PFSK-1 (cell line): ENCODE data around the gene RASSF3.

Experiments used
- FOXP2 ChIP-seq: optimal IDR thresholded peaks from 2 replicates; pipeline ENCODE3; 2011; ENCODE audit warnings: borderline replicate concordance, control low read depth, inconsistent platforms; ENCODE audit not compliant: insufficient read depth; ENCODE audit errors: extremely low read length, extremely low read depth
- POLR2AphosphoS5 ChIP-seq: IDR thresholded peaks from 2 replicates; pipeline ENCODE4 v1.6.1; 2012; ENCODE audit warnings: low read depth, mild to moderate bottlenecking, control low read depth, low read length, moderate library complexity
- REST ChIP-seq, 2 experiments: IDR thresholded peaks; 2 replicates each; pipeline versions ENCODE4 v1.6.1 to v1.8.0; 2011 to 2012; ENCODE audit warnings: low read depth in 2 of 2, low read length in 2 of 2, control low read depth in 1 of 2, inconsistent platforms in 1 of 2, mild to moderate bottlenecking in 1 of 2, moderate library complexity in 1 of 2; ENCODE audit not compliant: insufficient read depth in 1 of 2
- SIN3A ChIP-seq: IDR thresholded peaks from 2 replicates; pipeline ENCODE4 v1.6.1; 2012; ENCODE audit warnings: mild to moderate bottlenecking, low read length, moderate library complexity, borderline replicate concordance; ENCODE audit not compliant: insufficient read depth
- TAF1 ChIP-seq: IDR thresholded peaks from 2 replicates; pipeline ENCODE4 v1.6.1; 2012; ENCODE audit warnings: low read length, control low read depth, borderline replicate concordance; ENCODE audit not compliant: insufficient read depth

Gene RASSF3

GRCh38 chr12:64744422-64745258 lies 134.3 kb downstream of the RASSF3 start:
- no peak for TF ChIP-seq FOXP2
- TF ChIP-seq POLR2AphosphoS5, result no peak
- no peak for TF ChIP-seq SIN3A
- no peak for TF ChIP-seq TAF1
- TF ChIP-seq REST (IDR thresholded peaks at IDR 0.05; ENCODE audit: insufficient read depth in 1 of 2, low read depth in 2 of 2, low read length in 2 of 2), result no peak

GRCh38 chr12:64745259-64745807 lies 135.0 kb downstream of the RASSF3 start:
- TF ChIP-seq FOXP2 (no peak), REST (IDR thresholded peaks at IDR 0.05; ENCODE audit: insufficient read depth in 1 of 2, low read depth in 2 of 2, low read length in 2 of 2) (no peak), POLR2AphosphoS5 (no peak), SIN3A (no peak), TAF1 (no peak)

GRCh38 chr12:64745980-64746379 lies 135.7 kb downstream of the RASSF3 start:
- TF ChIP-seq FOXP2, result no peak
- no peak for TF ChIP-seq SIN3A
- no peak for TF ChIP-seq TAF1
- no peak for TF ChIP-seq REST (IDR thresholded peaks at IDR 0.05; ENCODE audit: insufficient read depth in 1 of 2, low read depth in 2 of 2, low read length in 2 of 2)

GRCh38 chr12:64746663-64747062 lies 136.4 kb downstream of the RASSF3 start:
- TF ChIP-seq POLR2AphosphoS5 (no peak), SIN3A (no peak), REST (IDR thresholded peaks at IDR 0.05; ENCODE audit: insufficient read depth in 1 of 2, low read depth in 2 of 2, low read length in 2 of 2) (no peak), TAF1 (no peak), FOXP2 (no peak)
